Adrenal gland (tissue), 12 donors: Measurements from ENCODE around the gene ATP6V1F. TPM values are rescaled to one million over a fixed set of nuclear protein-coding genes. Genes with fewer than 3 reads are reported as not detected.

Experiments
- DNase-seq, 7 donors: peaks; one replicate each; pipeline ENCODE4 v3.0.0-alpha.2; 2019 to 2020
- H3K27ac ChIP-seq, 5 donors: fragments of 200-600 bp; sonication (generic) in 4 of 5; 1 replicate in 3 of 5; 2 replicates in 2 of 5; pipeline versions ENCODE4 v1.5.1 to v1.8.0; 2016 to 2020; ENCODE audit warnings: mild to moderate bottlenecking in 1 of 5
- H3K27me3 ChIP-seq: fragments of 200-600 bp; 2 replicates; pipeline ENCODE4 v1.8.0; 2021
- H3K36me3 ChIP-seq, 2 donors: fragments of 200-600 bp; replicated peaks in 1 of 2; 1 replicate in 1 of 2; 2 replicates in 1 of 2; pipeline versions ENCODE4 v1.5.1 to v1.8.0; 2018 to 2022
- H3K4me1 ChIP-seq, 2 donors: fragments of 200-600 bp; replicated peaks in 1 of 2; 1 replicate in 1 of 2; 2 replicates in 1 of 2; pipeline versions ENCODE4 v1.5.1 to v1.8.0; 2018 to 2021
- H3K4me3 ChIP-seq, 4 donors: fragments of 200-600 bp; sonication (generic) in 3 of 4; one replicate each; pipeline ENCODE4 v1.5.1; 2016 to 2018
- H3K9me3 ChIP-seq, 3 donors: fragments of 200-600 bp; sonication (generic) in 1 of 3; replicated peaks in 1 of 3; 1 replicate in 2 of 3; 2 replicates in 1 of 3; pipeline versions ENCODE4 v1.5.1 to v1.8.0; 2016 to 2021
- CTCF ChIP-seq, 6 experiments: fragments of 450-650 bp in 4 of 6; fragments of 200-600 bp in 2 of 6; sonication (generic) in 1 of 6; IDR thresholded peaks; 1 replicate in 5 of 6; 2 replicates in 1 of 6; pipeline versions ENCODE4 v1.5.1 to v1.8.0; 2016 to 2021; ENCODE audit warnings: antibody characterized with exemption in 6 of 6, mild to moderate bottlenecking in 2 of 6, moderate library complexity in 1 of 6
- POLR2A ChIP-seq, 2 donors: fragments of 450-650 bp; IDR thresholded peaks; one replicate each; pipeline ENCODE4 v1.6.1; 2017; ENCODE audit warnings: antibody characterized with exemption in 2 of 2, mild to moderate bottlenecking in 2 of 2, moderate library complexity in 1 of 2
- WGBS, 4 donors: extraction: QIAGEN DNeasy Blood & Tissue Kit in 2 of 4; methylation state at CpG; one replicate each; pipeline versions ENCODE4 v1.1.5 to v1.1.7; 2013 to 2017; 5-methylcytosine and 5-hydroxymethylcytosine counted together
- intact Hi-C, 2 donors: fragments of 100-400 bp; cut with DNase I; formaldehyde crosslinking; loops; one replicate each; pipeline versions ENCODE4 v1.14.1 to v1.15.0; 2022 to 2023
- polyA plus RNA-seq, 3 donors: library from polyadenylated mRNA; stranded (reverse); fragments of 200-250 nt in 2 of 3; fragments of 350-450 nt in 1 of 3; fragmentation: Illumina TruSeq in 1 of 3; extraction: RNeasy Lipid Tissue Mini Kit (QIAGEN cat#74804) in 1 of 3; gene quantifications; one replicate each; pipeline ENCODE4 v1.2.3, GENCODE V29; 2013 to 2014
- total RNA-seq, 9 donors: library from RNA; depleted of rRNA in 4 of 9; stranded (reverse); fragments of >200 nt in 4 of 9; fragments of 120-200 nt in 1 of 9; fragmentation: NEBNext Ultra II Directional in 1 of 9; extraction: Animal tissue kit (Norgen Biotek cat#: 25700) in 1 of 9; gene quantifications; one replicate each; pipeline versions ENCODE4 v1.1.0 to v1.2.4, GENCODE V29; 2013 to 2023
- donor health status: healthy with polysubstance abuse.
- donor health status: Bipolar disorder and iron deficiency.
- donor health status: DM: yes; HTN: yes; CAD: no.
- donor health status: DM: no; HTN: no; CAD: no.
- donor health status: DM: no; HTN: no; CAD: no.
- donor health status: DM: yes; HTN: yes; CAD: no.

ATP6V1F gene
- total and polyA plus RNA-seq, 12 donors = 94.6 to 334 (median 183) TPM

- TF ChIP-seq CTCF (IDR thresholded peaks at IDR 0.05) = no peak
- no peak for TF ChIP-seq POLR2A (IDR thresholded peaks at IDR 0.05)
- Histone ChIP-seq H3K27ac (no peak overlapping the region), H3K4me1 (no peaks in the 10 kb centered on the region), H3K36me3 (no peaks in the 10 kb centered on the region), H3K9me3 (no peaks in the 10 kb centered on the region), H3K27me3 (no peaks in the 10 kb centered on the region), H3K4me3 (no peak overlapping the region)
- no peak for DNase-seq
- WGBS, 4 donors = 71 to 85% (median 79%) methylated on average over 6 to 17 of the region's 17 CpGs
- intact Hi-C loops = no loop called here
These were observed 6.5 kb upstream of the ATP6V1F start for GRCh38 chr7:128856001-128856718.

GRCh38 chr7:128858380-128859231 is 4.0 kb upstream of the ATP6V1F start:
- TF ChIP-seq CTCF (IDR thresholded peaks at IDR 0.05) = no peak
- Histone ChIP-seq H3K4me3 (no peak overlapping the region), H3K4me1 (peaks cover 0 to 9% of the 10 kb centered on the region in 2 donors), H3K27me3 (no peaks in the 10 kb centered on the region), H3K36me3 (no peaks in the 10 kb centered on the region), H3K27ac (no peak overlapping the region), H3K9me3 (no peaks in the 10 kb centered on the region)
- WGBS, 4 donors = 77 to 81% (median 79%) methylated on average over 14 to 18 of the region's 18 CpGs
- DNase-seq = no peak
- intact Hi-C loops = no loop called here

- H3K27me3 ChIP-seq = no peaks in the 10 kb centered on the region
- no peaks in the 10 kb centered on the region for H3K9me3 ChIP-seq
- intact Hi-C loops = no loop called here
- TF ChIP-seq POLR2A (IDR thresholded peaks at IDR 0.05) = no peak
- TF ChIP-seq CTCF (IDR thresholded peaks at IDR 0.05) = no peak
- WGBS, 4 donors = 64 to 69% (median 65%) methylated on average over 10 to 12 of the region's 12 CpGs
- peak overlapping the region in 1 of 5 donors; percentile 16 for H3K27ac ChIP-seq
- no peaks in the 10 kb centered on the region for H3K36me3 ChIP-seq
- DNase-seq = no peak
- no peak overlapping the region for H3K4me3 ChIP-seq
- H3K4me1 ChIP-seq = peaks cover 0 to 16% of the 10 kb centered on the region in 2 donors
These were observed 3.2 kb upstream of the ATP6V1F start for GRCh38 chr7:128859232-128860157.
